Progenitor cell of endocrine pancreas (in vitro differentiated cells): ENCODE data around the gene ABCA3. TPM values are rescaled to one million over a fixed set of nuclear protein-coding genes. Genes with fewer than 3 reads are reported as not detected.

Experiments used
- DNase-seq: peaks from one replicate; pipeline ENCODE4 v3.0.0; 2021; ENCODE audit warnings: low spot score; ENCODE audit not compliant: unreplicated experiment
- H3K27ac Mint-ChIP-seq: 2 replicates; pipeline ENCODE4 v1.8.0; 2021; ENCODE audit warnings: mild to moderate bottlenecking, moderate library complexity, mixed read lengths
- H3K27me3 Mint-ChIP-seq: 2 replicates; pipeline ENCODE4 v1.8.0; 2021; ENCODE audit warnings: mixed read lengths
- H3K36me3 Mint-ChIP-seq: 2 replicates; pipeline ENCODE4 v1.8.0; 2022; ENCODE audit warnings: mixed read lengths; ENCODE audit not compliant: insufficient read depth
- H3K4me1 Mint-ChIP-seq: 2 replicates; pipeline ENCODE4 v1.8.0; 2021; ENCODE audit warnings: low read depth, mixed read lengths
- H3K4me3 Mint-ChIP-seq: 2 replicates; pipeline ENCODE4 v1.8.0; 2021; ENCODE audit warnings: low read depth, mild to moderate bottlenecking, moderate library complexity, mixed read lengths
- H3K9me3 Mint-ChIP-seq: 2 replicates; pipeline ENCODE4 v1.8.0; 2021; ENCODE audit warnings: low read depth, mixed read lengths
- total RNA-seq: library from RNA; stranded (reverse); gene quantifications from 2 replicates; pipeline ENCODE4 v1.2.1, GENCODE V29; 2021
- TF ChIP-seq, protein P1 (sequence below): fragments of 200-600 bp; sonication (generic); IDR thresholded peaks from one replicate; pipeline ENCODE4 v1.5.0; 2021; ENCODE audit warnings: antibody characterized with exemption, mild to moderate bottlenecking; ENCODE audit not compliant: unreplicated experiment

ABCA3 gene
- total RNA-seq, 1 donor from 2014 or later, result 6.9 TPM

DNA sequence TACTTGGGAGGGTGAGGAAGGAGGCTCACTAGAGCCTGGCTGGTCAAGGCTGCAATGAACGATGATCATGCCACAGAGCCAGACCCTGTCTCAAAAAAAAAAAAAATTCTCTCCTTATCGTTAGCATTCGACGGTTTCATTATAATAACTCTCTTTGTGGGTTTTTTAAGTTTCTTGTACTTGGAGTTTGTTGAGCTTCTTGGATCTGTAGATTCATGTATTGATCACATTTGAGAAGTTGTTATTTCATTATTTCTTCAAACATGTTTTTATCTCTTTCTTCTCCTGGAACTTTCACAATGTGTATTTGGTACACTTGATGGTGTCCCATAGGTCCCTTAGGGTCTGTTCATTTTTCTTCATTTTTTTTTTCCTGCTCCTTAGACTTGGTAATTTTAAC is 16.8 kb upstream of the ABCA3 start:
- no peak overlapping the region for H3K4me3 Mint-ChIP-seq
- peaks cover 3% of the 10 kb centered on the region for H3K9me3 Mint-ChIP-seq
- no peak for DNase-seq
- TF ChIP-seq, protein P1, sequence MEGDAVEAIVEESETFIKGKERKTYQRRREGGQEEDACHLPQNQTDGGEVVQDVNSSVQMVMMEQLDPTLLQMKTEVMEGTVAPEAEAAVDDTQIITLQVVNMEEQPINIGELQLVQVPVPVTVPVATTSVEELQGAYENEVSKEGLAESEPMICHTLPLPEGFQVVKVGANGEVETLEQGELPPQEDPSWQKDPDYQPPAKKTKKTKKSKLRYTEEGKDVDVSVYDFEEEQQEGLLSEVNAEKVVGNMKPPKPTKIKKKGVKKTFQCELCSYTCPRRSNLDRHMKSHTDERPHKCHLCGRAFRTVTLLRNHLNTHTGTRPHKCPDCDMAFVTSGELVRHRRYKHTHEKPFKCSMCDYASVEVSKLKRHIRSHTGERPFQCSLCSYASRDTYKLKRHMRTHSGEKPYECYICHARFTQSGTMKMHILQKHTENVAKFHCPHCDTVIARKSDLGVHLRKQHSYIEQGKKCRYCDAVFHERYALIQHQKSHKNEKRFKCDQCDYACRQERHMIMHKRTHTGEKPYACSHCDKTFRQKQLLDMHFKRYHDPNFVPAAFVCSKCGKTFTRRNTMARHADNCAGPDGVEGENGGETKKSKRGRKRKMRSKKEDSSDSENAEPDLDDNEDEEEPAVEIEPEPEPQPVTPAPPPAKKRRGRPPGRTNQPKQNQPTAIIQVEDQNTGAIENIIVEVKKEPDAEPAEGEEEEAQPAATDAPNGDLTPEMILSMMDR, result no peak
- no peak overlapping the region for H3K27ac Mint-ChIP-seq
- H3K27me3 Mint-ChIP-seq, result peaks cover 26% of the 10 kb centered on the region
- no peaks in the 10 kb centered on the region for H3K36me3 Mint-ChIP-seq
- H3K4me1 Mint-ChIP-seq, result no peaks in the 10 kb centered on the region

DNA sequence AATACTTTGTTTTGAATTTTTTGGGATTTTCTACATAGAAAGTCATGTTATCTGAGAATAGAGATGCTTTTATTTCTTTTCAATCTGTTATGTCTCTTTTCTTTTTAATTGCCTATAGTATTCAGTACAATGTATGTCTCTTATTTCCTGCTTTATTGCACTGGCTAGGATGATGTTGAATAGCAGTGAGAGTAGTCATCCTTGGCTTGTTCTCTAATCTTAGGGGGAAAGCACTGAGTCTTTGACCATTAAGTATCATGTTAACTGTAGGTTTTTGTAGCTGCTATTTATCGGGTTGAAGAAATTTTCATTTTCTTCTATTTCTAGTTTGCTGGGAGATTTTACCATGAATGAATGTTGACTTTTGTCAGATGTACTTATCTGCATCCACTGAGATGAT is 10.0 kb upstream of the ABCA3 start:
- no peaks in the 10 kb centered on the region for H3K4me1 Mint-ChIP-seq
- H3K9me3 Mint-ChIP-seq, result no peaks in the 10 kb centered on the region
- H3K4me3 Mint-ChIP-seq, result no peak overlapping the region
- H3K27ac Mint-ChIP-seq, result no peak overlapping the region
- DNase-seq, result no peak
- H3K27me3 Mint-ChIP-seq, result peaks cover 27% of the 10 kb centered on the region
- H3K36me3 Mint-ChIP-seq, result no peaks in the 10 kb centered on the region
- TF ChIP-seq, protein P1, result no peak

DNA sequence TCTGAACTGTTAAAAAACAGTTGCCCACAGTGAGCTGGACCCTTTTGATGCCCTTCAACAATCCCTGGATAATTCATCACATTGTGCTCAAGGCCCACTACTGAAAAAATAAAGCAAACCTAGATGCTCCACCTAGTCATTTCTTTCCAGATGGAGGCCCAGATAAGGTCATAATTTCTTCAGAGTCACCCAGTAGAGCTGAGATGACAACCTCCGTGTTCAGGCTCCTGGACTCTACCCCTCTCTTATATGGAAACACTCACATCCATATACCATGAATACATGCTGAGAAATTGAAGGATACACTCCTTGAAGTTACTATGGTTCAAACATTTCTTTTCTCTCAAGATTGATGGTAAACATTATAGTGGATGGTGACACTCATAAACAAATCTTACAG is 2.7 kb upstream of the ABCA3 start:
- Mint-ChIP-seq H3K27me3 (peaks cover 43% of the 10 kb centered on the region), H3K36me3 (no peaks in the 10 kb centered on the region), H3K27ac (no peak overlapping the region), H3K4me1 (peaks cover 3% of the 10 kb centered on the region), H3K9me3 (no peaks in the 10 kb centered on the region), H3K4me3 (no peak overlapping the region)
- TF ChIP-seq, protein P1, result no peak
- DNase-seq, result no peak

DNA sequence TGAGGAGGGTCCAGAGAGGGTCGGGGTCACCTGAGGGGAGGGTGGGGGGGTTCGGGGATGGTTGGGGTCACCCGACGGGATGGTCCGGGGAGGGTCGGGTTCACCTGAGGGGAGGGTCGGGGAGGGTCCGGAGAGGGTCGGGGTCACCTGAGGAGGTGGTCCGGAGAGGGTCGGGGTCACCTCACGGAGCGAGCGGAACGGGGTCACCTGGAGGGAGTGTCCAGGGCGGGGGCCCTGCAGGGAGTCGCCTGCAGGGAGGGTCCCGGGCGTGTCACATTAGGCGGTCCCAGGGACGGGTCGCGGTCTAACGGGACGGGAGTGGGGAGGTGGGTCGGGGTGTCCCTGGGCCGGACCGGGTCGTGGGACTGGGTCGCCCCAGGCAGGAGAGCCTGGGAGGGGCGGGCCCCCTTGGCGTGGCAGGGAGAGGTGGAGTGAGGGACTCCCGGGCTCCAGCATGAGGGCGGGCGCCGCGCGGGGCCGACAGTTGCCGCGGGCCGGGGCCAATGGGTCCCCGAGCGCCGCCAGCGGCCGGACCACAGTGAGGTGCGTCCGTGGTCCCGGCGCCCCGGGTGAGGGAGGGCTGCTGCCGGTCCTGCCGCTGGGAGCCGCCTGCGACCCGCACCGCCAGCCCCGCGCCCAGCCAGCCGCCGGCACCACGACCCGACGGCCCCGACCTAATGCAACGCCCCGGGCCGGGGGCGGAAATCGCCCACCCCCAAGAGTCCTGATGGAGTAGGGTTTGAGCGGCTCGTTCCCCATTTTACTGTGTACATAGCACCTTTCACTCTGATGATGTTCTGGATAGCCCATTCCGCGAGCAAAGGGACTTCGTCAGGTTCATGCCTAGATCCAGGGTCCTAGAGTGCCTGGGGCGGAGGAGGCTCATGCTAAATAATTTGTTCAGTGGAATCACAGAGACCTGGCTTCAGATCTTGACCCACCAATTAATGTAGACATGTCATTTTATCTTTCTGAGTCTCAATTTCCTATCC is 1.2 kb upstream of the ABCA3 start:
- peaks cover 51% of the 10 kb centered on the region for H3K27me3 Mint-ChIP-seq
- H3K4me1 Mint-ChIP-seq, result peaks cover 3% of the 10 kb centered on the region
- H3K36me3 Mint-ChIP-seq, result no peaks in the 10 kb centered on the region

More for the DNA sequence above, 1.2 kb upstream of the ABCA3 start:
- no peak overlapping the region for H3K4me3 Mint-ChIP-seq
- DNase-seq, result peak; percentile 22
- no peak overlapping the region for H3K27ac Mint-ChIP-seq
- no peaks in the 10 kb centered on the region for H3K9me3 Mint-ChIP-seq
- TF ChIP-seq, protein P1, result no peak
